ENCODE measurements around the gene PDRG1.

The PDRG1 gene

DNA sequence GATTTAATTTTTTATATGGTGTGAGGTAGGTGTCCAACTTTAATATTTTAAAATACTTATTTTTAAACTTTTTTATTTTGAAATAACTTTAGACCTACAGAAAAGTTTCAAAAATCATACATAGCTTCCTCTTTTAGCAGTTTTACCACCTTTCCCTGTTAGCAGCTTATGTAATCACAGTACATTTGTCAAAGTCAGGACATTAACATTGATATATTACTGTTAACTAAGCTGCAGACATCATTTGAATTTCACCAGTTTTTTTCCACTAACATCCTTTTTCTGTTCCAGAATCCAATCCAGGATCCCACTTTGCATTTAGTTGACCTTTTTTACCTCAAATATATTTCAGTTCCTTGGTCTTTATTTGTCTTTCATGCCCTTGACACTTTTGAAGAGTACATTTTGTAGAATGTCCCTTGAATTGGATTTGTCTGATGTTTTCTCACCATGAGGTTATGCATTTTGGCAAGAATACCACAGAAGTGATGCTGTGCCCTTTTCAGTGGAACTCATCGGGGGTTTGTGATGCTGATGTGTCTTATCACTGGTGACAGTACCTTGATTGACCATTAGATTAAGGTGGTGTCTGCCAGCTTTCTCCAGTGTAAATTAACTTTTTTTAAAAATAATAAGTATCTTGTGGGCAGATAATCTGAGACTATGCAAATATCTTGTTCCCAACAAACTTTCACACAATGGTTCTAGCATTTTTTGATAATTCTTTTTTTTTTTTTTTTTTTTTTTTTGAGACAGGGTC lies 48.0 kb downstream of the PDRG1 start:
- DNase-seq = no peak

DNA sequence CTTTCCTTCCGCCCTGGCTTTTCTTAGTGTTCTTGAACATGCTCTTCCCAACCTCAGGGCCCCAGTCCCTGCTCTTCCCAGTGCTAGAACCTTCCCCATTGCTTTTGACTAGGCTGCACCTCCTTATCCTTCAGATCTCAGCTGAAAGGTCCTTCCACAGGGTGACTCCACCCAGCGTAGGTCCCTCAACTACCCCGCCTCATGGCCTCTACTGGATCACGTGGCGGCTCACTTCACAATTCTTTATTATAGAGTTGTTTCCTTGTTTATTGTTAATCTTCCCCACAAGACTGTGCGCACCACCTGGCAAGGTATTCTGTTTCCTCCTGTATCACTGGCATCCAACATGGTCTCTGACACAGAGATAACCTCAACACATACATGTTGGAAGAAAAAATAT lies 50.2 kb downstream of the PDRG1 start:
- no peak for DNase-seq

DNA sequence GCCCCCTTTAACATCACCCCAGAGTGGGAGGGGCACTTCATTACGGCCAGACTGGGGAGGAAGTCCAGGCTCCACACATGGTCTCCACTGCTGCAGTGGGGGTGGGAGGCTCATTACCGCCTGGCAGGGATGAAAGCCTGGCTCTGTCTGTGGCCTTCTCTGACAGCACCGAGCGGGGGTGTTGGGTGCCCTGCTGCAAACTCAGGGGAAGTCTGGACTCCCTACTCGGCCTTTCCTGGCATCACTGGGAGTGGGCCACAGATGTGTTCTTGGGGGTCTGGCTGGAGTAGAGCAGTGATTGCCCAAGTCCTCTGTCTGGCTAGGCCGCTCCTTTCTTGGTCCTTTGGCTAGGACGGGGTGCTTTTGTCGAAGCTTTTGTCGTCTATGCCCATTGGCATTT lies 54.3 kb downstream of the PDRG1 start:
- no peak for DNase-seq

- no peak for DNase-seq
These were observed 55.8 kb downstream of the PDRG1 start for GRCh38 chr20:31896049-31896448.

GRCh38 chr20:31894980-31895675 lies 56.7 kb downstream of the PDRG1 start:
- no peak for DNase-seq
